Nucleus accumbens (tissue), 56 donors: Measurements from ENCODE around the gene DPEP3.
"Not testable (repeated sequence)": the region's sequence is repeated elsewhere in the genome, so short reads cannot be mapped to it uniquely, and the experiment has no call there.

Experiments used
- DNase-seq, 56 donors: peaks; one replicate each; lab custom pipeline; 2025; lab: John Stamatoyannopoulos, UW

Gene DPEP3, protein sequence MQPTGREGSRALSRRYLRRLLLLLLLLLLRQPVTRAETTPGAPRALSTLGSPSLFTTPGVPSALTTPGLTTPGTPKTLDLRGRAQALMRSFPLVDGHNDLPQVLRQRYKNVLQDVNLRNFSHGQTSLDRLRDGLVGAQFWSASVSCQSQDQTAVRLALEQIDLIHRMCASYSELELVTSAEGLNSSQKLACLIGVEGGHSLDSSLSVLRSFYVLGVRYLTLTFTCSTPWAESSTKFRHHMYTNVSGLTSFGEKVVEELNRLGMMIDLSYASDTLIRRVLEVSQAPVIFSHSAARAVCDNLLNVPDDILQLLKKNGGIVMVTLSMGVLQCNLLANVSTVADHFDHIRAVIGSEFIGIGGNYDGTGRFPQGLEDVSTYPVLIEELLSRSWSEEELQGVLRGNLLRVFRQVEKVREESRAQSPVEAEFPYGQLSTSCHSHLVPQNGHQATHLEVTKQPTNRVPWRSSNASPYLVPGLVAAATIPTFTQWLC

DNA sequence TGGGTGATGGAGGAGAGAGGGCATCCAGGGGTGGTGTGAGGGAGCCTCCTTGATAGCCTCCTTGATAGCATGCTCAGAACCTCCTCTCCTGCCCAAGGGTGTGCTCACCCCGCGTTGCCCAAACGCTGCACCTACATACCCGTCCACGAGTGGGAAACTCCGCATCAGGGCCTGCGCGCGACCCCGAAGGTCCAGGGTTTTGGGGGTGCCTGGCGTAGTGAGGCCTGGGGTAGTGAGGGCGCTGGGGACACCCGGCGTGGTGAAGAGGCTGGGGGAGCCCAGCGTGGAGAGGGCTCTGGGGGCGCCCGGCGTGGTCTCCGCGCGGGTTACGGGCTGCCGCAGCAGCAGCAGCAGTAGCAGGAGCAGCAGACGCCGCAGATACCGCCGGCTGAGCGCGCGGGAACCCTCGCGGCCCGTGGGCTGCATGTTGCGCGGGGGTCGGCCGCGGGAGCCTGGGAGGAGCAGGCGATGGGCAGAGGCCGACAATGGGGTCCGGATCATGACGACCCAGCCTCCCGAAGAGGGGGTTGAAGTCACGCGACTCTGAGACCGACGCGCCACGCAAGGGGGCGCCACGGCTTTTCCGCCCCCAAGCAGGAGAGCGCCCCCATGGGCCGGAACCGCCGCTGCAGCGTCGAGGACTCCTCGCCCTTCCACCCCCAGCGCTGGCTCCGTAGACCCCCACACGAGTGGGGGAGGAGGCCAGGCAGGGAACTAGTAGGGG, at the start of gene DPEP3:
Gene DPEP3 (minus strand): TSS at position 545 of the 724 bp plus-strand sequence. CDS start 119 bp downstream, at position 426.
- no peak for DNase-seq

DNA sequence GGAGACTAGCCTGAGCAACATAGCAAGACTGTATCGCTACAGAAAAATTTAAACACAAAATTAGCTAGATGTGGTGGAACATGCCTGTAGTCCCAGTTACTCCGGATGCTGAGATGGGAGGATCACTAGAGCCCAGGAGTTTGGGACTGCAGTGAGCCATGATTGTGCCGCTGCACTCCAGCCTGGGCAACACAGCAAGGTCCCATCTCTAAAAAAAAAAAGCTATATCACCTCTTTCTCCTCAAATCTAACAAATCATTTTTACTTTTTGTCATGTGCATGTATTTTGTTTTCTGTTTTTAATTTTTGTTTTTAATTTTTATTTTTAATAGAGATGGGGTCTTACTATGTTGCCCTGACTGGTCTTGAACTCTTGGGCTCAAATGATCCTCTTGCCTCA, 48.7 kb upstream of the DPEP3 start:
- no peak for DNase-seq

DNA sequence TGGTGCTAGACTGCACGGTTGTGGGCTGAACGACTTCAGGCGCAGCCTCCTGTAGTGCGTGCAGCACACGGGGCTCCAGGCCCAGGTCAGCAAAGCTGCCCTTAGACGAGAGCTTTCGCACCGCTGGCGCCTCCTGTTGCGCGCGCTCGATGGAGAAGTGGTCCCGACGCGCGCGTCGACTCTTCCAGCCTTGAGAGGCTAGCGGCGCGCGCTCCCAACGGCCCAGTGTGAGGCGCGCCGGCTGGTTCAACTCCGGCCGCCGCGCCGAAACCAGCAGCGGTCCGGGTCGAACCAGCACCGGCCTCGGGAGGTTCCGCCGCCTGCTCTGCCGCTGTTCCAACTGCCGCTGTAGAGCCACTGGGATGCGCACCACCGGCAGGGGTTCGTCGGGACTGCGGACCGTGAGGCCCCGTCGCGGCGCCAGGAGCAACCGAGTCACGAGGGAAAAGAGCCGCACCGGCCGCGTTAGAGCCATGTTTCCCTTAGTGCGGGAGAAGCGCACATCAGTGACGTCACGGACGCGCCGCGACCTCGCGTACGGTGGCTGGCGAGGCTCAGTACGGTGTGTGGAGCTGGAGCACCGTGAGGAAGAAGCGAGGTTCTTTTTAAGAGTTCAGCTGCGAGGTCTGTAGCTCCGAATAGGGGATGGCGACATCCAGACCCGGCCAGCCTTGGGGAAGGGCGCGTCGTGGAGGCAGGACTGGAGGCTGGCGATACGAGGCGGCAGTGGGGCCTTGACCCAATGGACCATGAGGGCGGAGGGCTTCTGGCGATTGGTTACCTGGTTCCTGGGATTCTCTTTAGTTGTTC, 42.6 kb upstream of the DPEP3 start, which contains the start of the genes DDX28 and DUS2:
Gene DDX28 (minus strand): TSS at position 505 of the 810 bp plus-strand sequence. CDS start 30 bp downstream, at position 475.
Gene DUS2 (plus strand): TSS at position 557 of the 810 bp plus-strand sequence. CDS start 14,740 bp downstream, outside the sequence.
- DNase-seq, result peak in 55 of 56 donors; percentile 25 to 96 (median 87)

DNA sequence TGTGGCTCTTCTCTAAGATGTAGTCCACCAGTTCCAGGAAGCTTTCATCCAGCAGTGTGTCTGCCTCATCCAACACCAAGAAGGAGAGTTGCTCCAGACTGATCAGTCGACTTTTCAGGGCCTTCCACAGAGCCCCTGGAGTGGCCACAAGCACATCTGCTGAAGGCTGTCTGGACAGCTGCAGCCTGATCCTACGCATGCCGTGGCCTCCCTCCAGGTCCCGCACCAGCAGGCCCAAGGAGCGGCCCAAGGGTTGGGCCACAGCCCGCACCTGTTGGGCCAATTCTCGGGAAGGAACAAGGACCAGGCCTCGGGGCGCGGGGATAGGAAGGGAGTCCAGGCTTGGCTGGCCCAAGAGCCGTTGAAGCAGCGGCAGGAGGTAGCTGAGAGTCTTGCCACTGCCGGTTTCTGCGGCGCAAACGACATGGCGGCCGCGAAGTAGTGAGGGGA, 42.0 kb upstream of the DPEP3 start:
- peak in 4 of 56 donors; percentile 30 to 33 (median 33) for DNase-seq

DNA sequence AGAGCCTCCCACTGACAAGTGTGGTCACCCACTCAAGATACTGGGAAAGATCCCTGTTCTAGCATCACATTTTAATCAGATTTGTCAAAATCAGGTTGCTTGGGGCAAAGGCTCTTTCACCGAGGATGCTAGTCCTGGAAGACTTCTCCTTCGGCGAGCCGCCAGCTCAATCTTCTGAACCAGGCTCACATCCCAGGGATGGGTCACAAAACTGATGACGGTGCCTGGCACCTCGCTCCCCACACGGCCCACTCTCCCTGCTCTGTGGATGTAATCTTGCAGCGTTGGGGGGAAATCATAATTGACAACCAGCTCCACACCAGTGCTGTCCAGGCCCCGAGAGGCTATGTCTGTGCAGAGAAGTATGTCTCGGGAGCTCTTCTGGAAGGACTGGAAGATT, 41.2 kb upstream of the DPEP3 start:
- no peak for DNase-seq

DNA sequence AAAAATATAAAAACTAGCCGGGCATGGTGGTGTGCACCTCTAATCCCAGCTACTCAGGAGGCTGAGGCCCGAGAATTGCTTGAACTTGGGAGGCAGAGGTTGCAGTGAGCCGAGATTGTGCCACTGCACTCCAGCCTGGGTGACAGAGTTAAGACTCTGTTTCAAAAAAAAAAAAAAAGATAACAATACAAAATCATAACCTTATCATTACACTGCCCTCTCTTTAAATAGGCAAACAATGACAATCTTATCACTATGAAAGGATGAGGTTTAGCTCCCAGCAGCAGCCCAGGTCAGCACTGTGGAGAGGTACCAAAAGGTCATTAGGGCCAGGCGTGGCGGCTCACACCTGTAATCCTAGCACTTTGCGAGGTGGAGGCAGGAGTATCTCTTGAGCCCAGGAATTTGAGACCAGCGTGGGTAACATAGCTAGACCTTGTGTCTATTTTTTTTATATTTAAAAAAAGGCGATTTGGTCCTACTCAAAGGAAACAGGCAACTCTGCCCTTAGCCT, 38.9 kb upstream of the DPEP3 start:
- no peak for DNase-seq

DNA sequence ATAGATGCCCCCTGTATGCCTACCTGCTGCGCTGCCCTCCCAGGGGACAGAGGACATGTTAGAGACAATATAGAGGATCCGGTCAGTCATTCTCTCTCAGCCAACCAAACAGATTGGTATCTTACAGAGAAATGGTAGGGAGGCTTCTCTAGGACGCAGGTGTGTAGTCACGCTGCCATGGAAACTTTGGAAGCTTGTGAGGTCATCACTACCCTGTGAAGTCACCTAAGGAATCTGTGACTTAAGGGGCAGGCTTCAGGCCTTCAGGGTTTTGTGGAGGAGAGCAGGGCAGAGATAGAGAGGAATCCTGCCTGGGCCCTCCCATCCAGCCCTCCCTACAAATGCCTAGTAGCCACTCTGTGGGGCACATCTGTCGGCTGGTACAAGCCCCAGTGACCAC, 35.4 kb upstream of the DPEP3 start, which contains the start of gene DPEP2NB:
Gene DPEP2NB (minus strand): TSS at position 231 of the 400 bp plus-strand sequence. CDS start 141 bp downstream, at position 90.
- no peak for DNase-seq

DNA sequence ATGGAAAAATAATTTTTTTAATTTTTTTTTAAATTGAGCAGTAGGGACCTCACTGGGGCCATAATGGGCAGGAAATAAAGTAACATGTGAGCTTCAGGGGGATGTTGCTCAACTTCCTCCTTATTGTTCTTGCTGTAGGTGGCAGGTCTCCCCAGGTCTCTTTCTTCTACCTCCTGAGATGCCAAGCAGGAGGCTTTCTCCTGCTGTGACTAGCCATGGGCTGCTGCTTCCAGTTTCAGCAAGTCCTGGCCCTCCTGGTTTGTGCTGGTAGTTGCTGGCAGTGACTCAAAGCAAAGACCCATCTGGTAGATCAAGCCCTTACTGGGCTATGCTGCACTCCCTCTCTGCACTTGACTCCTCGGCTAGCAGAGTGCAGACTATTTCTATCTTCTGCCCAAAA, 33.1 kb upstream of the DPEP3 start:
- no peak for DNase-seq

DNA sequence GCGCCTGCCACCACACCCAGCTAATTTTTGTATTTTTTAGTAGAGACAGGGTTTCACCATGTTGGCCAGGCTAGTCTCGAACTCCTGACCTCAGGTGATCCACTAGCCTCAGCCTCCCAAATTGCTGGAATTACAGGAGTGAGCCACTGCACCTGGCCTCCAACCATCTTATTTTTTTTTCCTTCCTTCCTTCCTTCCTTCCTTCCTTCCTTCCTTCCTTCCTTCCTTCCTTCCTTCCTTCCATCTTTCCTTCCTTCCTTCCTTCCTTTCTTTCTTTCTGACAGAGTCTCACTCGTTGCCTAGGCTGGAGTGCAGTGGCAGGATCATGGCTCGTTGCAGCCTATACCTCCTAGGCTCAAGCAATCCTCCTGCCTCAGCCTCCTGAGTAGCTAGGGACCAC, 29.6 kb upstream of the DPEP3 start:
- not testable (repeated sequence) for DNase-seq

DNA sequence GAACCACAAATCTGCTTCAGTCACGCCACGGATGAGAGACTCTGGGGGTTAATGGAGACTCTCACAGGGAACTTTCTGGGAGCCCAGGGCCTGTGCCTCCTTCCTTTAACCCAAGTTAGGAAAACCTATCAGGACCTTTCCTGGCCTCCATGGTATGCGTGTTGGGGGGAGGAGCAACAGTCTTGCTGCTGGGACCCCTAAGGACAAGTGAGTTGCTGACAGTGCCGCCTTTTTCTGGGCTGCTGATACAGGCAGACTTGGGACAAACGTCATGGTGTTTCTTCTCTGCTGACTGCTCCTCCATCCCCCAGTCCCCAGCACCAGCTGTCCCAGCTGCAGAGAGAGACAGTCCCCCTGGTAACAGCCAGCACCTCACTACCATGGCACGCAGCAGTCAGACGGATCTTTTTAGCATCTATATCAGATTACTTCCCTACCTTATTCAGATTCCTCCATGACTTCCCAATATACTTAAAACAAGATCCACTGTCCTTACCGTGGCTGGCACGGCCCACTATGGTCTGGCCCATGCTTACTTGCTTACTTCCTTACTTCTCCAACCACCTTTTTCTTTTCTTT, 28.9 kb upstream of the DPEP3 start:
- DNase-seq, result no peak

DNA sequence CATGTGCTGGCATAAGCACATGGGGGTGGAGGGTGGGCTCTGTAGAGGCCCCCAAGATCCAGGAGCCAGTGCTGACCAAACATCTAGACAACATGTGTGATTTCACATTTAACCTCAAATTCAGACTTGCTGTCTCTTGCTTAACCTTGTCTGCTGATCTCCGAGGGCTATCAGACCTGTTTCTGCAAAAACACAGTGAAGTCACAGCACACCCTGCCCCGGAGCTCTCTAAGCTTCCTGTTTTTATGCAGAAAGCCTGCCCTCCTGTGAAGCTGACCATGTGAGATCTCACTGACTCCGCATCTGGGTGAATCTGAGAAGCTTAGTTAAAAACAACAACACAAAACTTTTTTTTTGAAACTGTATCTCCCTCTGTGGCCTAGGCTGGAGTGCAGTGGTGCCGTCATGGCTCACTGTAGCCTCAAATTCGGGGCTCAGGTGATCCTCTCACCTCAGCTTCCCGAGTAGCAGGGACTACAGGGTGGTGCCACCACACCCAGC, 25.5 kb upstream of the DPEP3 start:
- DNase-seq, result peak in 8 of 56 donors; percentile 7 to 22 (median 12)

DNA sequence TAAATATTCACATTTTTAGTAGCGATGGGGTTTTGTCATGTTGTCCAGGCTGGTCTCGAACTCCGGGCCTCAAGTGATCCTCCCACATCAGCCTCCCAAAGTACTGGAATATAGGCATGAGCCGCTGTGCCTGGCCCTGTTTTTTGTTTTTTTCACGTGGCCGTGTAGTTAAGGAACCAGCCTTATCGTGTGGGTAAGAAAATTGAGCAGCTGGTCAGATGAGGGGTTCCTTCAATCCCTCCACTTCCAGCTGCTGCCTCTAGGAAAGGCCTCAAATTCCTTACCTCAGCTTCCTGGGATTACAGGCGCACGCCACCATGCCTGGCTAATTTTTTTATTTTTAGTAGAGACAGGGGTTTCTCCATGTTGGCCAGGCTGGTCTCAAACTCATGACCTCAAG, 24.9 kb upstream of the DPEP3 start:
- no peak for DNase-seq

DNA sequence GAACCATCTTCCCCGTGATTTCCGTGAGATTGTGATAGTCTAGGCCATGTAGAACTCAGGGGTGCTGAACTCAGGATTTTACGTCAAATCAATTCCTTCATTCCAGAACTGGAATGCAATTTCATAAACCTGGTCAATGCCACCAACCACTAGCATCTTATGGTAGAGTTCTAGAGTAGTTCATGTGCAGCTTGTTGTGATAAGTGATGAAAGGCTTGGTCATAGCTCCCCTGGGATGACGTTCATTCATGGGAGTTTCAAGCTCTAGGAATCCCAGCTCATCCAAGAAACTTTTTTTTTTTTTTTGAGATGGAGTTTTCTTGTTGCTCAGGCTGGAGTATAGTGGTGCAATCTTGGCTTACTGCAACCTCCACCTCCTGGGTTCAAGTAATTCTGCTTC, 22.7 kb upstream of the DPEP3 start:
- no peak for DNase-seq

DNA sequence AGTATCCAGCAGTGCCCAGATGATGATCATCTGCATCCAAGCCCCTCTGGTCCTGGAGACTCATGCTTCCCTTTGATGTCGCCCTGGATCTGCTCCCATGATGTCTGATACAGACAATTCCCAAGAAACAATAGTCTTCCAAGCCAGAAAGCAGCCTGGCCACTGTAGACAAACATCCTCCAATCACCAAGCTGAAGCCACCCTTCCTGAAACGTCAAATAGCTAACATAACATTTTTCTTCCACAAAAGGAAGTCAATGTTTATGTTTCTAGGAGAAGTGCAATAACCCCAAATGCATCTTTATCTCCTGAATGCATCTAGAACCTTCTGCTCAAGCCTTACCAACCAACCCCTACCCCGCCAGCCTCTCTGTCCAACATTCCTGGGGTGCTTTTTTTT, 20.2 kb upstream of the DPEP3 start:
- no peak for DNase-seq

DNA sequence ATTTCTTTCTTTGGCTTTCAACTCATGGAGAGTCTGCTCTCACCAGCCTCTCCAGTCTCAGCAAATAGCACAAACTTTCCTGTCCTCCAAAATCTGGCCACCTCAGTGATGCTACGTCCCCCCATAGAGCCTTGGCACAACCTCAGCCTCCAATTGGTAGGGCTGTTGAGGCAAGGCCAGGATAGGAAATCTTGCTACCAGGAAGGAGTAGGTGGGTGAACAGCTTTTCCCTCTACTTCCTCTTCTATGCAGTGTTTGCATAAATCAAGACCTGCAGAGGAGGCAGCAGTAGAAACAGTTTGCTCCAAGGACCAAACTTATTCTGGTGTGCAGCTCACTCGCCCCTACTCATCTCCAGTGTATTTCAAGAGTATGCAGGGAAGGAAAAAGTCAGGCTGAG, 19.7 kb upstream of the DPEP3 start:
- DNase-seq, result no peak

DNA sequence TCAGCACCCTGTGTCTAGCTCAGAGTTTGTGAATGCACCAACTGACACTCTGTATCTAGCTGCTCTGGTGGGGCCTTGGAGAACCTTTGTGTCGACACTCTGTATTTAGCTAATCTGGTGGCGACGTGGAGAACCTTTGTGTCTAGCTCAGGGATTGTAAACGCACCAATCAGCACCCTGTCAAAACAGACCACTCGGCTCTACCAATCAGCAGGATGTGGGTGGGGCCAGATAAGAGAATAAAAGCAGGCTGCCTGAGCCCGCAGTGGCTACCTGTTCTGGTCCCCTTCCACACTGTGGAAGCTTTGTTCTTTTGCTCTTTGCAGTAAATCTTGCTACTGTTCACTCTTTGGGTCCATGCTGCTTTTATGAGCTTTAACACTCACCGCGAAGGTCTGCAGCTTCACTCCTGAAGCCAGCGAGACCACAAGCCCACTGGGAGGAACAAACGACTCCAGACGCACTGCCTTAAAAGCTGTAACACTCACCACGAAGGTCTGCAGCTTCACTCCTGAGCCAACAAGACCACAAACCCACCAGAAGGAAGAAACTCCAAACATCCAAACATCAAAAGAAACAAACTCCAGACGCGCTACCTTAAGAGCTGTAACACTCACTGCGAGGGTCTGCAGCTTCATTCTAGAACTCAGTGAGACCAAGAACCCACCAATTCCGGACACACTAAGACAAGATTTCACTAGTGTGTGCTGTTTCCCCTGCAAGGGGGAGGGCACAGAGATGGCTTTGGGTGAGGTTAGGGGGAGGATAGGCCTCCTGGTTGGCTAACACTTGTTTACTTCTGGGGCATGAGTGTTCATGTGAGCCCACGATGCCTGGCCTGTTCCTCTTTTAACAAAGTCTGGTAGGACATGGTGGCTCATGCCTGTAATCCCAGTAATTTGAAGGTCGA, 18.7 kb upstream of the DPEP3 start, which contains the start of gene DPEP2:
Gene DPEP2 (minus strand): TSS at position 706 of the 910 bp plus-strand sequence. CDS start 6,272 bp downstream, outside the sequence.
- peak in 5 of 56 donors; percentile 1 to 21 (median 6) for DNase-seq

DNA sequence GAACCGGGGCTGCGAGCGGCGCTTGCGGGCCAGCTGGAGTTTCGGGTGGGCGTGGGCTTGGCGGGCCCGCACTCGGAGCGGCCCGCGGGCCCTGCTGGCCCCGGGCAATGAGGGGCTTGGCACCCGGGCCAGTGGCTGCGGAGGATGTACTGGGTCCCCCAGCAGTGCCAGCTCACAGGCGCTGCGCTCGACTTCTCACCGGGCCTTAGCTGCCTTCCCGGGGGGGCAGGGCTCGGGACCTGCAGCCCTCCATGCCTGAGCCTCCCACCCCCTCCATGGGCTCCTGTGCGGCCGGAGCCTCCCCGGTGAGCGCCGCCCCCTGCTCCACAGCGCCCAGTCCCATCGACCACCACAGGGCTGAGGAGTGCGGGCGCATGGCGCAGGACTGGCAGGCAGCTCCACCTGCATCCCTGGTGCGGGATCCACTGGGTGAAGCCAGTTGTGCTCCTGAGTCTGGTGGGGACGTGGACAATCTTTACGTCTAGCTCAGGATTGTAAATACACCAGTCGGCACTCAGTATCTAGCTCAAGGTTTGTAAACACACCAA, 18.0 kb upstream of the DPEP3 start:
- not testable (repeated sequence) for DNase-seq

DNA sequence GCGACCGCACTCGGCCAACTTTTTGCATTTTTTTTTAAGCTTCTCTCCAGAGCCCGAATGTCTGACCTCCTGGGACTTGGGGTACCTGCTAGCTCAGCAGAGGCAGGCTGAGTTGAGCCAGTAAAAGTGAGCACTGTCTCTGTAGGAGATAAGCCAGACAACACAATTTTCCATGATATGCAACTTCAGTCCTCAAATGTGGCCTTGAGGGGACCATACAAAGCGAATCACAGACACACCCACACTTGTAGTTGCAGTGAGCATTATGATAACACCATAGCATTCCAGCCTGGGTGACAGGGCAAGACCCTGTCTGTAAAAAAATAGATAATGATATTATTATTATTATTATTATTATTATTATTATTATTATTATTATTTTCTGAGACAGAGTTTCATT, 16.4 kb upstream of the DPEP3 start:
- DNase-seq, result no peak
